Activated T-helper 1 cell treated with anti-CD3 and anti-CD28 coated beads, Interleukin-2, amount 50 U/mL, for 16 hours (primary cell): ENCODE data around the gene RGS17.

Experiments used
- DNase-seq, 2 donors: peaks; one replicate each; pipeline ENCODE4 v3.0.0-alpha.2; 2020; ENCODE audit warnings: low read depth in 1 of 2, low spot score in 1 of 2

The RGS17 gene

GRCh38 chr6:153085239-153085638, 45.8 kb downstream of the RGS17 start:
- no peak for DNase-seq

GRCh38 chr6:153084393-153084792, 46.7 kb downstream of the RGS17 start:
- DNase-seq, result no peak

GRCh38 chr6:153083869-153084268, 47.2 kb downstream of the RGS17 start:
- DNase-seq, result no peak

GRCh38 chr6:153081914-153082313, 49.2 kb downstream of the RGS17 start:
- no peak for DNase-seq

- DNase-seq, result no peak
These were observed 54.7 kb downstream of the RGS17 start for GRCh38 chr6:153076431-153076830.

GRCh38 chr6:153074761-153075160, 56.3 kb downstream of the RGS17 start:
- no peak for DNase-seq

- no peak for DNase-seq
These were observed 57.2 kb downstream of the RGS17 start for GRCh38 chr6:153073841-153074240.

GRCh38 chr6:153070756-153071155, 60.3 kb downstream of the RGS17 start:
- DNase-seq, result no peak

- DNase-seq, result no peak
These were observed 61.2 kb downstream of the RGS17 start for GRCh38 chr6:153069897-153070296.

- no peak for DNase-seq
These were observed 65.9 kb downstream of the RGS17 start for GRCh38 chr6:153065222-153065621.

GRCh38 chr6:153063936-153064335, 67.1 kb downstream of the RGS17 start:
- no peak for DNase-seq

GRCh38 chr6:153062516-153062915, 68.6 kb downstream of the RGS17 start:
- no peak for DNase-seq

GRCh38 chr6:153059757-153060156, 71.3 kb downstream of the RGS17 start:
- no peak for DNase-seq

GRCh38 chr6:153059311-153059710, 71.8 kb downstream of the RGS17 start:
- DNase-seq, result no peak

- DNase-seq, result no peak
These were observed 72.2 kb downstream of the RGS17 start for GRCh38 chr6:153058909-153059308.

GRCh38 chr6:153058291-153058690, 72.8 kb downstream of the RGS17 start:
- DNase-seq, result no peak

- DNase-seq, result no peak
These were observed 74.8 kb downstream of the RGS17 start for GRCh38 chr6:153056308-153056707.

GRCh38 chr6:153051801-153052200, 79.3 kb downstream of the RGS17 start:
- DNase-seq, result no peak

- no peak for DNase-seq
These were observed 82.5 kb downstream of the RGS17 start for GRCh38 chr6:153048631-153049030.

- no peak for DNase-seq
These were observed 83.7 kb downstream of the RGS17 start for GRCh38 chr6:153047386-153047785.

GRCh38 chr6:153045271-153045670, 85.8 kb downstream of the RGS17 start:
- no peak for DNase-seq

- DNase-seq, result no peak
These were observed 86.8 kb downstream of the RGS17 start for GRCh38 chr6:153044295-153044694.

GRCh38 chr6:153043719-153044118, 87.4 kb downstream of the RGS17 start:
- DNase-seq, result no peak
